Epithelial cell of alveolus of lung (primary cell): ENCODE data around the gene SIK3. TPM values are rescaled to one million over a fixed set of nuclear protein-coding genes. Genes with fewer than 3 reads are reported as not detected.

Experiments
- total RNA-seq: library from RNA; depleted of rRNA; stranded (reverse); fragments of >200 nt; gene quantifications from 2 replicates; pipeline ENCODE4 v1.2.1, GENCODE V29; 2015

Gene SIK3
- 7.6 and 12.7 TPM in 2 replicates for total RNA-seq

DNA sequence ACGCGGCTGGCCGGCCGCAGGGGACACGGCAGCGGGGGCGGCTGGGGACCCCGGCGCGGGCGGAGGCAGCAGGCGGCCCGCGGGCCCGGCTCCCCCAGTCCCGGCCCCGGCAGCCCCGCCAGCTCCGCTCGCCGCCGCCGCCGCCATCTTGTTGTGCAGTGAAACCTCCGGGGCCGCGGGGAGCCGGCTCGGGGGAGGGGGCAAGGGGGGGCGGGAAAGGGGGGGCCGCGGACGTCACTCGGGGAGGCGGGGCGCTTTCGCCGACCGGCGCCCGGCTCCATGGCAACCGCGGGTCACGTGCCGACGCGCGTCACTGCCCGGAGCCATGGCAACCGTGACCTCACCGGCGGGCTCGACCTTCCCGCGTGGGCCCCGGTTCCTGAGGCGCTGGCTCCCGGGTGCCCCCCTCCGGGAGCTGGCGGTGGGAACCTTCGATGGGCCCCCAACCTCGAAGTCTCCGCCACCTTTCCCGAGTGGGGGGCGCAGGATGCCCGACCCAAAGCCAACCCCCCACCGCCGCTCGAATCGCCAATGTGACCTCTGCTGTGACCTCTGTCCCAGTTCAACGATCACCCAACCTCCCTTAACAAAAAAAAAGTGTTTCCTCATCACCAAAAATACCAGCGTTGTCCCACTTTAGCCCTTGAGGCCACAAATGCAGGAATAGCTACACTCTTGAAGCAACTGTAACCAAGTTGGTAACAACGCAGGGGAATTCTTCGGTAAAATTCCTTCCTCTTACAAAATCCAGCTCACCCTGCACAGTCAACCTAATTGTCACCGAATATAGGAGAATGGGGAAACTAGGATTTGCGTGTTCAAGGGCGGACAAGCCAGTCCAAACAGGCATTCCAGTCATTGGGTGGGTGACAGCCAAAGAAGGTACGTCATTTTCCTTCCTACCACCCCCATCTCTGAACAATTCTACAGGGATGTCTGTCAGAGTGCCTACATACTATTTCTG is at the start of gene SIK3:
SIK3 (minus strand) TSS at position 160 of the 964 bp plus-strand sequence; CDS start at position 147, 13 bp downstream.

GRCh38 chr11:117143871-117144476 is 45.7 kb upstream of the SIK3 start, which contains the start of gene PAFAH1B2:
Gene PAFAH1B2 (plus strand): TSS chr11:117144287. CDS start chr11:117152448, 8,161 bp downstream.

GRCh38 chr11:116837231-116838091 is 260.8 kb downstream of the SIK3 start, which contains the start of gene APOA1:
Gene APOA1 (minus strand): TSS chr11:116837622. CDS start chr11:116837387, 235 bp downstream.

DNA sequence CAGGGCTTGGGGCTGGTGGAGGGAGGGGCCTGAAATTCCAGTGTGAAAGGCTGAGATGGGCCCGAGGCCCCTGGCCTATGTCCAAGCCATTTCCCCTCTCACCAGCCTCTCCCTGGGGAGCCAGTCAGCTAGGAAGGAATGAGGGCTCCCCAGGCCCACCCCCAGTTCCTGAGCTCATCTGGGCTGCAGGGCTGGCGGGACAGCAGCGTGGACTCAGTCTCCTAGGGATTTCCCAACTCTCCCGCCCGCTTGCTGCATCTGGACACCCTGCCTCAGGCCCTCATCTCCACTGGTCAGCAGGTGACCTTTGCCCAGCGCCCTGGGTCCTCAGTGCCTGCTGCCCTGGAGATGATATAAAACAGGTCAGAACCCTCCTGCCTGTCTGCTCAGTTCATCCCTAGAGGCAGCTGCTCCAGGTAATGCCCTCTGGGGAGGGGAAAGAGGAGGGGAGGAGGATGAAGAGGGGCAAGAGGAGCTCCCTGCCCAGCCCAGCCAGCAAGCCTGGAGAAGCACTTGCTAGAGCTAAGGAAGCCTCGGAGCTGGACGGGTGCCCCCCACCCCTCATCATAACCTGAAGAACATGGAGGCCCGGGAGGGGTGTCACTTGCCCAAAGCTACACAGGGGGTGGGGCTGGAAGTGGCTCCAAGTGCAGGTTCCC is 268.6 kb downstream of the SIK3 start, which contains the start of gene APOC3:
APOC3 (plus strand) TSS at position 383 of the 659 bp plus-strand sequence. CDS start 676 bp downstream, outside the sequence.

GRCh38 chr11:116823031-116823843 is 275.0 kb downstream of the SIK3 start, which contains the start of gene APOA4:
Gene APOA4 (minus strand): TSS chr11:116823304. CDS start chr11:116823191, 113 bp downstream.

Other genes with a start within 250 kb of the SIK3 start
- gene PAFAH1B2, start 45.9 kb upstream of the SIK3 start, total RNA-seq, result 83.5 and 100 TPM in 2 replicates
- 11.1 and 29.7 TPM in 2 replicates for gene SIDT2, start 80.3 kb upstream of the SIK3 start, total RNA-seq
- gene TAGLN, start 100.9 kb upstream of the SIK3 start, total RNA-seq, result 20.8 and 704 TPM in 2 replicates
- gene PCSK7, start 133.6 kb upstream of the SIK3 start, total RNA-seq, result 32.5 and 45.5 TPM in 2 replicates
- gene RNF214, start 134.2 kb upstream of the SIK3 start, total RNA-seq, result 4.7 and 10.8 TPM in 2 replicates
- gene BACE1-AS, start 192.9 kb upstream of the SIK3 start, total RNA-seq, result 2.6 and 2.7 TPM in 2 replicates
- 24.3 and 55.3 TPM in 2 replicates for gene BACE1, start 217.8 kb upstream of the SIK3 start, total RNA-seq
- gene CEP164, start 229.4 kb upstream of the SIK3 start, total RNA-seq, result 8.5 and 17.5 TPM in 2 replicates